Measurements from ENCODE around the gene ATG16L1.

The ATG16L1 gene

GRCh38 chr2:233290051-233290845, 38.8 kb downstream of the ATG16L1 start:
- no peak for DNase-seq (ENCODE audit: low read depth in 3 of 3)

- DNase-seq (ENCODE audit: low read depth in 3 of 3), result no peak
Observed at GRCh38 chr2:233295891-233296290, 44.4 kb downstream of the ATG16L1 start.

- DNase-seq (ENCODE audit: low read depth in 3 of 3), result no peak
Observed at GRCh38 chr2:233297076-233297475, 45.6 kb downstream of the ATG16L1 start.

GRCh38 chr2:233300401-233300800, 48.9 kb downstream of the ATG16L1 start:
- no peak for DNase-seq (ENCODE audit: low read depth in 3 of 3)

GRCh38 chr2:233301248-233301647, 49.8 kb downstream of the ATG16L1 start:
- DNase-seq (ENCODE audit: low read depth in 3 of 3), result no peak

GRCh38 chr2:233301811-233302210, 50.3 kb downstream of the ATG16L1 start:
- DNase-seq (ENCODE audit: low read depth in 3 of 3), result no peak

GRCh38 chr2:233303252-233303651, 51.8 kb downstream of the ATG16L1 start:
- no peak for DNase-seq (ENCODE audit: low read depth in 3 of 3)

GRCh38 chr2:233307565-233307964, 56.1 kb downstream of the ATG16L1 start, which contains the start of gene SAG:
Gene SAG (plus strand): TSS chr2:233307816. CDS start chr2:233309190, 1,374 bp downstream.
- no peak for DNase-seq (ENCODE audit: low read depth in 3 of 3)

- no peak for DNase-seq (ENCODE audit: low read depth in 3 of 3)
Observed at GRCh38 chr2:233311241-233311926, 59.9 kb downstream of the ATG16L1 start.

GRCh38 chr2:233312874-233313273, 61.4 kb downstream of the ATG16L1 start:
- DNase-seq (ENCODE audit: low read depth in 3 of 3), result no peak

- DNase-seq (ENCODE audit: low read depth in 3 of 3), result no peak
Observed at GRCh38 chr2:233314180-233314925, 62.9 kb downstream of the ATG16L1 start.

- DNase-seq (ENCODE audit: low read depth in 3 of 3), result no peak
Observed at GRCh38 chr2:233317196-233317943, 65.9 kb downstream of the ATG16L1 start.

- no peak for DNase-seq (ENCODE audit: low read depth in 3 of 3)
Observed at GRCh38 chr2:233319256-233319655, 67.8 kb downstream of the ATG16L1 start.

GRCh38 chr2:233320470-233320869, 69.0 kb downstream of the ATG16L1 start:
- DNase-seq (ENCODE audit: low read depth in 3 of 3), result no peak

GRCh38 chr2:233321166-233321565, 69.7 kb downstream of the ATG16L1 start:
- DNase-seq (ENCODE audit: low read depth in 3 of 3), result no peak

GRCh38 chr2:233323851-233324250, 72.4 kb downstream of the ATG16L1 start:
- DNase-seq (ENCODE audit: low read depth in 3 of 3), result no peak

GRCh38 chr2:233325256-233325655, 73.8 kb downstream of the ATG16L1 start:
- DNase-seq (ENCODE audit: low read depth in 3 of 3), result no peak

GRCh38 chr2:233325814-233326213, 74.3 kb downstream of the ATG16L1 start:
- DNase-seq (ENCODE audit: low read depth in 3 of 3), result no peak

GRCh38 chr2:233326500-233326899, 75.0 kb downstream of the ATG16L1 start:
- no peak for DNase-seq (ENCODE audit: low read depth in 3 of 3)

- DNase-seq (ENCODE audit: low read depth in 3 of 3), result no peak
Observed at GRCh38 chr2:233328922-233329321, 77.4 kb downstream of the ATG16L1 start.

- no peak for DNase-seq (ENCODE audit: low read depth in 3 of 3)
Observed at GRCh38 chr2:233329489-233330135, 78.1 kb downstream of the ATG16L1 start.

Data from stimulated activated CD4-positive, alpha-beta T cell treated with anti-CD3 and anti-CD28 coated beads, TNF-alpha, amount 100 ng/mL, for 4 hours (primary cell).